GM12891 (cell line): ENCODE measurements around the gene THOC7.
A peak's percentile ranks its signal among the peaks of the same experiment; 100 is the strongest.

Experiments used
- DNase-seq: peaks from one replicate; pipeline ENCODE4 v3.0.0; 2011; ENCODE audit warnings: low spot score; ENCODE audit not compliant: insufficient read length
- FAIRE-seq: peaks from 2 replicates; lab custom pipeline; 2011; peaks lifted over from hg19 to GRCh38; lab: Jason Lieb, UNC
- PAX5 ChIP-seq: IDR thresholded peaks from 2 replicates; pipeline ENCODE4 v1.6.1; 2011; ENCODE audit warnings: low read length, moderate library complexity, mild to moderate bottlenecking; ENCODE audit not compliant: insufficient read depth, severe bottlenecking
- POLR2A ChIP-seq: IDR thresholded peaks from 2 replicates; pipeline ENCODE4 v1.6.1; 2011; ENCODE audit warnings: low read depth, low read length, control low read depth
- POLR2AphosphoS5 ChIP-seq: IDR thresholded peaks from 2 replicates; pipeline ENCODE4 v1.6.1; 2011; ENCODE audit warnings: low read depth, low read length, control low read depth
- POU2F2 ChIP-seq: IDR thresholded peaks from 2 replicates; pipeline ENCODE4 v1.6.1; 2011; ENCODE audit warnings: low read depth, mild to moderate bottlenecking, control low read depth, low read length, moderate library complexity
- SPI1 ChIP-seq: IDR thresholded peaks from 2 replicates; pipeline ENCODE4 v1.6.1; 2011; ENCODE audit warnings: low read depth, low read length, control low read depth
- TAF1 ChIP-seq: IDR thresholded peaks from 2 replicates; pipeline ENCODE4 v1.6.1; 2011; ENCODE audit warnings: low read depth, low read length, control low read depth

THOC7 gene

GRCh38 chr3:63878394-63879060 is 14.9 kb upstream of the THOC7 start:
- FAIRE-seq = no peak

DNA sequence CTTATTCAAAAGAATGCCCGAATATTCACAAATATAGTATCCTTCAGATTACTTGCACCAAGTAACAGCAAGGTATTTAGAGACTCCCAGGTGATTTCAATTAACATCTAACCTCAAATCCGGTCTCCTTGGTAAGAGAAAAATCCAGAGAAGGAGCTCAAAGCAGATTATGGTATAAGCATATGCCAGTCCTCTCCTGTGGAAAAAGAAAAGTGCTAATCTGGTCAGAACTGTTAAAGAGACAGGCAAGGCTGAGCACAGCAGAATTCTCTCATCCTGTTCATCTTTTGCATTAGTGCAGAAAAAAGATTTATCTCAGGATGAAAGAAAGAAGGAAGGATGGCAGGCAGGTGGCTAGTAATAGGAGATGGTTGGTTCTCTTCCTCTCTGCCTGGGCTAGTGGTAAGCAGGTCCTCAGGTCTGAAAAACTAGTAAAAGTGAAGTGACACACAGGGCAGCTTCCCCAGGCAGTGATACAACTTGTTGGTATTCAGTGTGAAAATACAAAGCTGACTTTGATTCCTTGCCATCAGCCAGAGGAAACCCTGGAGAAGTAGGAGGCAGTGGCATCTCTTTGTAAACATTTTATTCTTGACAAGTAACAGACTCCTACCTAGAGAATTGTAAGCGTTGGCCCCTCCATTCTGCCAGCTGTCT is 14.3 kb upstream of the THOC7 start:
- FAIRE-seq (no peak), DNase-seq (no peak)
- no peak for TF ChIP-seq POLR2AphosphoS5
- TF ChIP-seq SPI1 = no peak
- TF ChIP-seq POLR2A = no peak
- no peak for TF ChIP-seq PAX5
- no peak for TF ChIP-seq POU2F2
- no peak for TF ChIP-seq TAF1

More at GRCh38 chr3:63878394-63879060, 14.9 kb upstream of the THOC7 start:
- DNase-seq = no peak
- TF ChIP-seq POLR2A = no peak
- TF ChIP-seq SPI1 = no peak
- TF ChIP-seq PAX5 = no peak
- TF ChIP-seq POU2F2 = no peak
- TF ChIP-seq POLR2AphosphoS5 = no peak
- TF ChIP-seq TAF1 = no peak

DNA sequence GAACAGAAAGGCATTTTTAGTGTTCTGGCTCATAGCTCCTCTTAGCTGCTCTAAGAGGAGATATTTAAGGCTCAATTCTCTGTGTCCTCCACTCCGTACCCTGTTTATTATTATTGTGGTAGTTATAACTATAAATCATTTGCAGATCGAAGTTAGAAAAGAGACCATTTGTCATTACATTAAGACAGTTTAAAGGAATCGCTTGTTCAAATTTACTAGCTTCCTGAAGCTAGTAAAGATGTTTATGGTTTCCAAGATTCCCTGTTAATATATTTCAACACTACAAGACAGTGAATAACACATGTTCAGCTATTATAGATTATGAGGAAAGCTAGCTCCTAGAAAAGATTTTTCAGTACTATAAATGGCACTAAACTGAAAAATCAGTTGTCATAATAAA is 12.7 kb upstream of the THOC7 start:
- FAIRE-seq (no peak), DNase-seq (no peak)
- TF ChIP-seq PAX5 (no peak), POLR2AphosphoS5 (no peak)

GRCh38 chr3:63875510-63875909 is 11.9 kb upstream of the THOC7 start:
- FAIRE-seq = no peak
- TF ChIP-seq SPI1 = no peak
- no peak for DNase-seq

- TF ChIP-seq POLR2A (no peak), PAX5 (no peak), POU2F2 (no peak), TAF1 (no peak), POLR2AphosphoS5 (no peak), SPI1 (no peak)
- FAIRE-seq = no peak
- DNase-seq = no peak
Observed at GRCh38 chr3:63874769-63875168, 11.2 kb upstream of the THOC7 start.

DNA sequence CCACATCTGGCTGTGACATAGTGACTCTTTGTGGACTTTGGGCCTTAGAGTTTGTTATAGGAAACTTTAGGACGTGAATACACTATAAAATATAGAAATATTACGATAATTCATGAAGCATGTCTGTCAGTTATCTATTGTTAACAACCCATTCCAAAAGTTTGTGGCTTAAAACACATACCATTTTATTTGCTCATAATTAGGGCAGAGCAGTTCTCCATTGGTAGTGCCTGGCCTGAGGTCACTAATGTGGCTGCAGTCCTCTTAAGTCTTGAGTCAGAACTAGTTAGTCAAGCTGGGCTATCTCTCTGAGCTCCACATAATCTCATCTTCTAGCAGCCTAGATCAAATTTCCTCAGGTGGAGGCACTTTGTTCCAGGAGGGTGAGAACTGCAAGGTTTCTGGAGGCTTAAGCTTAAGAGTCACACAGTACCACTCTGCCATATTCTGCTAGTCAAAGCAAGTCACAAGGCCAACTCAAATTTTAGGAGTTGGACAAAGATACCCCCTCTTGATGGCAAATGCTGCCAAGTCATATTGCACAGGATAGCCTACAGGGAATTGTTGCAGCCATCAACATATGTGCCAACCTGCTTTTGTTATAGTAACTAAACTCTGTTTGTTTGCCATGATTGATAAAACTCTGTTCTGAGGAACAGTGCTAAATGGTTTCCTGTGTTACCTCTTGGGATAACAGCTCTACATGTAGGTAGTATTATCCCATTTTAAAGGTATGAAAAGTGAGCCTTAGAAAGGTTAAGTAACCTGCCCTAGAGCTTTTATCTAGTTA is 8.7 kb upstream of the THOC7 start:
- no peak for DNase-seq
- FAIRE-seq = peak; percentile 56
- TF ChIP-seq POLR2AphosphoS5 (no peak), POU2F2 (no peak), POLR2A (no peak), PAX5 (no peak), TAF1 (no peak), SPI1 (no peak)

- TF ChIP-seq SPI1 = no peak
- TF ChIP-seq TAF1 = no peak
- TF ChIP-seq POLR2AphosphoS5 = no peak
- no peak for TF ChIP-seq POLR2A
- no peak for TF ChIP-seq POU2F2
- no peak for TF ChIP-seq PAX5
- no peak for DNase-seq
- no peak for FAIRE-seq
Observed at GRCh38 chr3:63870615-63871005, 7.0 kb upstream of the THOC7 start.

DNA sequence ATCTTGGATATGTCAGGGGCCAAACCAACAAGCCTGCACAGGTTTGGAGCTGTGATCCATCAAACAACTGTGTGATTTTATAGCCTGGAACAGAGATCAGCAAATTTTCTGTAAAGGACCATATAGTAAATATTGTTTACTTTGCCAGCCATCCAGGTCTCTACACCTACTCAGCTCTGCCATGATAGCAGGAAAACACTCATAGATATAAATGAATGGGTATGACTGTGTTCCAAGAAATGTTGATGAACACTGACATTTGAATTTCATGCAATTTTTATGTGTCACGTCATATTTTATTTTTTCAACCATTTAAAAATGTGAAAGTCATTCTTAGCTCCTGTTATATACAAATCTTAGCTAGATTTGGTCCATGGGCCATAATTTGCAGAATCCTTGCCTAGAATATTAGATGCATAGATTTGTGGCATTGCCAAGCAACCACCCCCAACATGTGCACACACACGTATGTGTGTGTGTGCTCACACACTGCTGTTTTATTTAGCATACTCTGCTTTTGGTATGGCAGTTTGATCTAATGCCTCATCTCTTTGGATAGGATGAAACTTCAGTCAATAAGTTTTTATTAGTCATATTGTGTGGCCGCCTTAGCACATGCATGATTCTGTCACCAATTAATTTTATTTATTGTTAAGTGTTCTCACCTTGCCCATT is 6.5 kb upstream of the THOC7 start:
- DNase-seq = no peak
- FAIRE-seq = peak; percentile 64
- TF ChIP-seq TAF1 (no peak), POLR2AphosphoS5 (no peak), PAX5 (no peak), POU2F2 (no peak), POLR2A (no peak), SPI1 (no peak)

DNA sequence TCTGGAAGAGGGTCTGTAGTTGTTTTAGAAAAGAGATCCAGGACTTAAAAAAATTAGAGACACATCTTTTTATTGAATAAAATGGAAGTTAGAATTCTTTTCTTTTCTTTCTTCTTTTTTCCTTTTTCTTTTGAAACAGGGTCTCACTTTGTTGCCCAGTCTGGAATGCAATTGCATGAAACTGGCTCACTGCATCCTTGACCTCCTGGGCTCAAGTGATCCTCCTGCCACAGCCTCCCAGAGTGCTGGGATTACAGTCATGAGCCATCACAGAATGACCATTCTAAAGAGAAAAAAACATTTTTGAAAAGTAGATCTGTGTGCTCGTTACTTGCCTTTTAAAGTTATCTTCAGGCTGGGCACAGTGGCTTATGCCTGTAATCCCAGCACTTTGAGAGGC is 3.6 kb upstream of the THOC7 start:
- DNase-seq (no peak), FAIRE-seq (no peak)
- TF ChIP-seq PAX5 (no peak), SPI1 (no peak), POLR2A (no peak), POU2F2 (no peak), TAF1 (no peak), POLR2AphosphoS5 (no peak)

DNA sequence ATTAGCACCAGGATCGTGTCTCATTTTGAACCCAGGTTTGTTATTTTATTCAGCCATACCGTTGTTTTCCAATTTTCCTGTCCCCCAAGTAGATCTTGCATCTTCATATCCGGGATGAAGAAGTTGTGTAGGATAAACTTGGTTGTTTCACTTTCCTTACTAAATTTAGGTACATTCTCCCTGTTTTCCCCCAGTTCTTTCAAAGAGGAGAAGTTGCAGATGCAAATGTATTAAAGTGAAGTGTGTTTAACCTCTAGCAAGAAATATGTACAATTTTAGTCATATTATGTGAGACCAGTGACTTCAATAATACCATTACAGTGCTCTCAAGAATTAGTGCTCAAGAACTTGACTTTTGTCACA is 1.3 kb upstream of the THOC7 start:
- FAIRE-seq (no peak), DNase-seq (no peak)
- TF ChIP-seq POLR2A = no peak
- no peak for TF ChIP-seq SPI1
- no peak for TF ChIP-seq POLR2AphosphoS5
- TF ChIP-seq PAX5 = no peak
- TF ChIP-seq TAF1 = no peak
- TF ChIP-seq POU2F2 = no peak
